Astrocyte (in vitro differentiated cells and primary cell): ENCODE results near the gene RRBP1. TPM values are rescaled to one million over a fixed set of nuclear protein-coding genes. Genes with fewer than 3 reads are reported as not detected.

Experiments
- DNase-seq: peaks from one replicate; pipeline ENCODE4 v3.0.0-alpha.2; 2010; ENCODE audit warnings: low read depth
- FAIRE-seq: peaks from 2 replicates; lab custom pipeline; 2011; peaks lifted over from hg19 to GRCh38; lab: Jason Lieb, UNC
- H2AFZ ChIP-seq: 2 replicates; pipeline ENCODE4 v1.6.0; 2012; ENCODE audit warnings: low read depth, low read length, inconsistent platforms
- H3K27ac ChIP-seq: 2 replicates; pipeline ENCODE4 v1.5.1; 2011; ENCODE audit warnings: low read depth, low read length, inconsistent platforms
- H3K27me3 ChIP-seq: 2 replicates; pipeline ENCODE4 v1.6.0; 2011; ENCODE audit warnings: low read length, inconsistent platforms; ENCODE audit not compliant: insufficient read depth
- H3K36me3 ChIP-seq: 2 replicates; pipeline ENCODE4 v1.5.1; 2011; ENCODE audit warnings: low read length, inconsistent platforms; ENCODE audit not compliant: insufficient read depth
- H3K4me1 ChIP-seq: 2 replicates; pipeline ENCODE4 v1.5.1; 2011; ENCODE audit warnings: low read length, inconsistent platforms; ENCODE audit not compliant: insufficient read depth
- H3K4me2 ChIP-seq: 2 replicates; pipeline ENCODE4 v1.6.0; 2012; ENCODE audit warnings: low read length, inconsistent platforms
- H3K4me3 ChIP-seq: 2 replicates; pipeline ENCODE4 v1.5.1; 2011; ENCODE audit warnings: low read depth, mild to moderate bottlenecking, low read length, inconsistent platforms; ENCODE audit not compliant: insufficient read depth
- H3K79me2 ChIP-seq: 2 replicates; pipeline ENCODE4 v1.6.0; 2012; ENCODE audit warnings: mild to moderate bottlenecking, low read length, inconsistent platforms; ENCODE audit not compliant: insufficient read depth
- H3K9ac ChIP-seq: 2 replicates; pipeline ENCODE4 v1.6.0; 2012; ENCODE audit warnings: mild to moderate bottlenecking, low read length, inconsistent platforms
- H3K9me3 ChIP-seq: 2 replicates; pipeline ENCODE4 v1.5.1; 2012; ENCODE audit warnings: low read depth, mild to moderate bottlenecking, low read length, inconsistent platforms; ENCODE audit not compliant: insufficient read depth
- H4K20me1 ChIP-seq: 2 replicates; pipeline ENCODE4 v1.6.0; 2012; ENCODE audit warnings: low read length, inconsistent platforms; ENCODE audit not compliant: insufficient read depth
- H3K27ac Mint-ChIP-seq: one replicate; pipeline ENCODE4 v1.8.0; 2021; ENCODE audit warnings: mild to moderate bottlenecking, mixed read lengths; ENCODE audit not compliant: unreplicated experiment
- H3K27me3 Mint-ChIP-seq: one replicate; pipeline ENCODE4 v1.8.0; 2021; ENCODE audit warnings: low read depth, mixed read lengths; ENCODE audit not compliant: unreplicated experiment
- H3K36me3 Mint-ChIP-seq: one replicate; pipeline ENCODE4 v1.8.0; 2021; ENCODE audit warnings: low read depth, mixed read lengths; ENCODE audit not compliant: unreplicated experiment
- H3K4me1 Mint-ChIP-seq: one replicate; pipeline ENCODE4 v1.8.0; 2021; ENCODE audit warnings: low read depth, mixed read lengths; ENCODE audit not compliant: unreplicated experiment
- H3K4me3 Mint-ChIP-seq: one replicate; pipeline ENCODE4 v1.8.0; 2021; ENCODE audit warnings: mild to moderate bottlenecking, moderate library complexity, mixed read lengths; ENCODE audit not compliant: unreplicated experiment
- H3K9me3 Mint-ChIP-seq: one replicate; pipeline ENCODE4 v1.8.0; 2021; ENCODE audit warnings: mild to moderate bottlenecking, mixed read lengths; ENCODE audit not compliant: unreplicated experiment
- CTCF ChIP-seq: IDR thresholded peaks from 2 replicates; pipeline ENCODE4 v1.5.1; 2011; ENCODE audit warnings: low read depth, mild to moderate bottlenecking, inconsistent platforms, low read length, moderate library complexity; ENCODE audit not compliant: insufficient read depth
- EZH2 ChIP-seq: IDR thresholded peaks from 2 replicates; pipeline ENCODE4 v1.6.1; 2012; ENCODE audit warnings: mild to moderate bottlenecking, low read length, inconsistent platforms; ENCODE audit not compliant: insufficient read depth
- total RNA-seq: library from RNA; stranded (reverse); gene quantifications from 2 replicates; pipeline ENCODE4 v1.2.1, GENCODE V29; 2021

The RRBP1 gene
- total RNA-seq, 1 donor from 2014 or later, result 347 TPM

DNA sequence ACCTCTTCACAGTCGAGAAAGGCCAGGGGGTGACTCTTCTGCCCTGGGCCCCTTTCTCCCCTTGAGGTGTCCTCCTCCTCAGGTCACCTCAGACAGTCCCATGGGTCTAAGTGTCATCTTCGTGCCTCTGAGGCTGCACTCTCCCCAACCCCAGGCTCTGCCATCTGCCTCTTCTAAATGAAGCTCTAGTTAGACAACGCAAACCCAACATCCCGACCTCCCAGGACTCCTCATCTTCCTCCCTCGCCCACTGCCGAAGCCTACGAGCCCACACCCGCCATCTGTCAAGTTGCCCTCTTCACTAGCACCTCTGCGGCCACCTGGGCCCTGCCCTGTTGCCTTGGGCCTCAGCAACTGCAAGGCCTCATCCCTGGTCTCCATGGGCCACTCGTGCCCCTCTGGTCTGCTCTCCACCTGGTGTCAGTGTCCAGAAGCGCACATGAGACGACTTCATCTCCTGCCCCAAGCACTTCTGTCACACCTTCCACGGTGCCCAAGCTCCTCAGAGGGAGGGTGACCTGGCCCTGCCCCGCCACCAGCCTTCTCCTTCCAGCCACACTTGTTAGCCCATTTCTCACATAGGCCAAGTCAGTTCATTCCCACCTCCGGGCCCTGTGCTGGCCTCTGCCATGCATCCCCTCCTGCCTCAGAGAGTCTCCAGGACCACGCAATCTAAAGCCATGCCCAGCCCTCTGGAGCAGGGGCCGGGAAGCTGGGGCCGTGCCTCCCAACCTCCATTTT lies 53.8 kb downstream of the RRBP1 start:
- TF ChIP-seq CTCF (no peak), EZH2 (no peak)
- FAIRE-seq, result no peak
- H3K4me3 ChIP-seq, result no peak overlapping the region
- H3K4me1 Mint-ChIP-seq, result no peaks in the 10 kb centered on the region
- no peaks in the 10 kb centered on the region for H3K27me3 Mint-ChIP-seq
- no peak overlapping the region for H3K27ac ChIP-seq
- peak overlapping the region; percentile 4 for H3K27ac Mint-ChIP-seq
- H3K4me2 ChIP-seq, result no peak overlapping the region
- no peak overlapping the region for H2AFZ ChIP-seq
- no peaks in the 10 kb centered on the region for H3K27me3 ChIP-seq
- H4K20me1 ChIP-seq, result peaks cover 99% of the 10 kb centered on the region
- no peaks in the 10 kb centered on the region for H3K9me3 ChIP-seq
- H3K4me3 Mint-ChIP-seq, result peak overlapping the region; percentile 57
- H3K36me3 Mint-ChIP-seq, result peaks cover 25% of the 10 kb centered on the region
- no peaks in the 10 kb centered on the region for H3K9me3 Mint-ChIP-seq
- peaks cover 43% of the 10 kb centered on the region for H3K36me3 ChIP-seq
- no peak for DNase-seq
- no peak overlapping the region for H3K9ac ChIP-seq
- H3K79me2 ChIP-seq, result peaks cover 67% of the 10 kb centered on the region
- H3K4me1 ChIP-seq, result no peaks in the 10 kb centered on the region

- Mint-ChIP-seq H3K27me3 (no peaks in the 10 kb centered on the region), H3K9me3 (no peaks in the 10 kb centered on the region), H3K4me3 (no peak overlapping the region), H3K36me3 (peaks cover 26% of the 10 kb centered on the region), H3K27ac (no peak overlapping the region), H3K4me1 (no peaks in the 10 kb centered on the region)
- H2AFZ ChIP-seq, result no peak overlapping the region
- no peak overlapping the region for H3K27ac ChIP-seq
- peaks cover 44% of the 10 kb centered on the region for H3K36me3 ChIP-seq
- no peak for FAIRE-seq
- H3K4me2 ChIP-seq, result no peak overlapping the region
- H4K20me1 ChIP-seq, result peaks cover 99% of the 10 kb centered on the region
- DNase-seq, result no peak
- TF ChIP-seq CTCF, result no peak
- no peak for TF ChIP-seq EZH2
- H3K27me3 ChIP-seq, result no peaks in the 10 kb centered on the region
- peaks cover 59% of the 10 kb centered on the region for H3K79me2 ChIP-seq
- no peaks in the 10 kb centered on the region for H3K9me3 ChIP-seq
- no peaks in the 10 kb centered on the region for H3K4me1 ChIP-seq
- no peak overlapping the region for H3K9ac ChIP-seq
- no peak overlapping the region for H3K4me3 ChIP-seq
These were observed 54.7 kb downstream of the RRBP1 start for GRCh38 chr20:17627101-17627955.
